ENCODE data around the gene EEF2. TPM values are rescaled to one million over a fixed set of nuclear protein-coding genes. Genes with fewer than 3 reads are reported as not detected.
"Not testable (repeated sequence)": the region's sequence is repeated elsewhere in the genome, so short reads cannot be mapped to it uniquely, and the experiment has no call there.

EEF2 gene
- total RNA-seq, 1 donor from 2014 or later, result 2,663 TPM

DNA sequence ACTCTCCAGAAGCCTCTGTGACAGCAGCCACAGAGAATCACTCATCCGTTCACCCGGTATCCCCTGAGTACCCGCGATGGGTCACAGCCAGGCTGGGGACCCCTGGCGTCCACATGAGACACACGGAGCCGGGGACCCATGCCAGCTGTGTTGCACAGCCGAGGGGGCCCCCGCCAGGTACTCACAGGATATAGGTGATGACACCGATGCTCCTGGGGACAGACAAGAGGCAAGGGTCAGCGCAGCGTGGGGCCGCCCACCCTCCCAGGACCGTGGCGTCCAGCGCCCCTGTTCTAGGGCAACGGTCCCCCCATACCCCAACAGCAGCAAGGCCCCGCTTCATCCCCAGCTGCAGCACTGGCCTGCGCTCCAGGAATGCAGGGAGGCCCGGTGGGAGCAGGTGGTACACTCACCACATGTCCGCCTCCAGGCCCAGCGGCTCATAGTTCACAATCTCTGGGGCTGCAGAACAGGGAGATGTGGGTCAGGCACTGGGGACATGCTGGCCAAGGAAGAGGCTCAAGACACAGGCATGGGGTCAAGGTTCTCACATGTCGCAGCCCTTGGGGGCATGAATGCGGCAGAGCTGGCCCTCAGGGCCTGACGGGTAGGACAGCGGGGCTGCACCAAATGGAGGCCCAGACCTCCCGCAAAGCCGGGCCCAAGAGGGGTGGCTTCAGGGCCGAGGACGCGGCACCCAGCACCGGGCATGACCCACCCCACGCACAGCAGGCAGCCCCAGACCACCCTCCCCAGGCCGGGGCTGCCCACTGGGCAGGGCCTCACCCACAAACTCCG lies 21.6 kb downstream of the EEF2 start:
- H3K36me3 Mint-ChIP-seq (ENCODE audit: low read depth), result peaks cover 3% of the 10 kb centered on the region
- H3K27me3 Mint-ChIP-seq (ENCODE audit: low read depth), result peaks cover 3% of the 10 kb centered on the region
- TF ChIP-seq, protein P1, sequence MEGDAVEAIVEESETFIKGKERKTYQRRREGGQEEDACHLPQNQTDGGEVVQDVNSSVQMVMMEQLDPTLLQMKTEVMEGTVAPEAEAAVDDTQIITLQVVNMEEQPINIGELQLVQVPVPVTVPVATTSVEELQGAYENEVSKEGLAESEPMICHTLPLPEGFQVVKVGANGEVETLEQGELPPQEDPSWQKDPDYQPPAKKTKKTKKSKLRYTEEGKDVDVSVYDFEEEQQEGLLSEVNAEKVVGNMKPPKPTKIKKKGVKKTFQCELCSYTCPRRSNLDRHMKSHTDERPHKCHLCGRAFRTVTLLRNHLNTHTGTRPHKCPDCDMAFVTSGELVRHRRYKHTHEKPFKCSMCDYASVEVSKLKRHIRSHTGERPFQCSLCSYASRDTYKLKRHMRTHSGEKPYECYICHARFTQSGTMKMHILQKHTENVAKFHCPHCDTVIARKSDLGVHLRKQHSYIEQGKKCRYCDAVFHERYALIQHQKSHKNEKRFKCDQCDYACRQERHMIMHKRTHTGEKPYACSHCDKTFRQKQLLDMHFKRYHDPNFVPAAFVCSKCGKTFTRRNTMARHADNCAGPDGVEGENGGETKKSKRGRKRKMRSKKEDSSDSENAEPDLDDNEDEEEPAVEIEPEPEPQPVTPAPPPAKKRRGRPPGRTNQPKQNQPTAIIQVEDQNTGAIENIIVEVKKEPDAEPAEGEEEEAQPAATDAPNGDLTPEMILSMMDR (conservative IDR thresholded peaks at IDR 0.05), result no peak
- H3K27ac Mint-ChIP-seq (ENCODE audit: unreplicated experiment), result no peak overlapping the region
- no peaks in the 10 kb centered on the region for H3K9me3 Mint-ChIP-seq
- DNase-seq (ENCODE audit: low read depth, low spot score), result no peak
- peaks cover 5% of the 10 kb centered on the region for H3K4me1 Mint-ChIP-seq
- no peak overlapping the region for H3K4me3 Mint-ChIP-seq

DNA sequence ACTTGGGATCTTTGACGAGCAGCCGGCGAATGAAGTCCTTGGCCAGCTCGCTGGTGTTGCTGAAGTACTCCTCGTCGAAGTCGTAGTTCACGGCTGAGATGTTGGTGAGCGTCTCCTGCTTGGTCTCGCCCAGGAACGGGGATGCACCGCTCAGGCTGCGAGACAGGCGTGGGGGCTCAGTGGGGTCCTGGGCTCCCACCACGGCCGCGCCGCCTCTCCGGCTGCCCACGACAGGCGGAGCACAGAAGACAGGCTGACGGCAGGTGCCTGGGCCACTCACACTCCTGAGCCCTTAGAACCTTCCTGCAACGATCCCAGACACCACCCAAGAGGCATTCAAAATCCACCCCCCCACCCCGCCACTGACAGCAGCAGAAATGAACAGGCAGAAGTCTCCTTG lies 24.3 kb downstream of the EEF2 start:
- Mint-ChIP-seq H3K36me3 (ENCODE audit: low read depth) (no peaks in the 10 kb centered on the region), H3K4me1 (no peaks in the 10 kb centered on the region), H3K27me3 (ENCODE audit: low read depth) (no peaks in the 10 kb centered on the region), H3K27ac (ENCODE audit: unreplicated experiment) (no peak overlapping the region), H3K4me3 (no peak overlapping the region), H3K9me3 (no peaks in the 10 kb centered on the region)
- TF ChIP-seq, protein P1 (conservative IDR thresholded peaks at IDR 0.05), result no peak
- no peak for DNase-seq (ENCODE audit: low read depth, low spot score)

DNA sequence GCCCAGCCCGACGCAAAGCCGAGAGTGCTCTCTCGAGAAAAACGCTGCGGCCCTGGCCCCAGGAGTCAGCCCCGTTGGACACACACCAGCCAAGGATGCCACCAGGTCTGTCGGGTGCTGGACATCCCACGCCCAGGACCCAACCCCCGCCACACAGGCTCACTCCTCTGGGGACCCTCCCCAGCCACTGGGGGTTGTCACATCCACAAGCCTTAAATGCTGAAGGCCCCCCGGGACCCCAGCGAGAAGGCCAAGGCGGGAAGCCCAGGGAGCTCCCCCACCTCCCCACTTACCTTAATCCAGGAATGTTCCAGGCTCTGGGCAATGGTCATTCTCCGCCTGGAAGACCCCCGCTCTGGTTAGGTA lies 25.5 kb downstream of the EEF2 start:
- H3K4me3 Mint-ChIP-seq, result no peak overlapping the region
- TF ChIP-seq, protein P1 (conservative IDR thresholded peaks at IDR 0.05), result no peak

DNA sequence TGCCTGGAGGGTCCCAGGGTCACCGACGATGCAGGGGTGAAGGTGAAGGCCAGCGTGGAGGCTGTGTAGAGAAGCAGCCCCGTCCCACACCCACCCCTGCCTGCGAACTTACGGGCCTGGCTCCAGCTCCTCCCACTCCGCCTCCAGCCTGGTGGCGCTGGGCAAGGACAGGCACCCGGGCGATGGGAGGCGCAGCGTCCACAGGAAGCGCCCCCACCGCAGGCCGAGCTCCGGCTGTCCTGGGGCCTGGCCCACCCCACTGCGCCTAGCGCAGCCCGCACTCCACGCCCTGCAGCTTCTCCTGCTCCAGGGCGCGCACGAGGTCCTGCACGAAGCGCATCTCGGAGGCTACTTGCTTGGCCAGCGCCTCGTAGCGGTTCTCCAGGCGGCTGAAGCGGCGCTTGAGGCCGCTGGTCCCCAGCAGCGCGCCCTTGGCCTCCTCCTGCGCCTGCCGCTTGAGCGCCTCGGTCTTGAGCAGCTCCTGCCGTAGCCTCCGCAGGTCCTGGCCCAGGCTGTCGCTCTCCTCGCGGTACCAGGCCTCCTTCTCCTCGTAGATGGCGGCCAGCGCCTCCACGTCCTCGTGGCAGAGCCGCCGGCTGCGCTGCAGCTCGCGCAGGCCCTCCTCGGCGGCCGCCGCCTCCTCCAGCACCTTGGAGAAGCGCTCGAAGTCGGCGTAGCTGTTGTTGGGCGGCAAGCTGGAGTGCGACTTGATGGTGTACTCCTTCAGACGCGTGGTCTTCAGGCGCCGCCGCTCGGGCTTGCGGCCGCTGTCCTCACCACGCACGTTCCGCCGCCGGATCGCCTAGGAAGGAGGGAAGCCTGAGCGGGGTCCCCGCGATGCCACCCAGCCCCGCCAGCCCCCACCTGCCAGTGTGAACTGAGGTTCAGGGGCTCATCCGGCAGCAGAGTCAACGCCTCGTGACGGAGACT lies 26.2 kb downstream of the EEF2 start:
- H3K4me1 Mint-ChIP-seq, result no peaks in the 10 kb centered on the region
- H3K36me3 Mint-ChIP-seq (ENCODE audit: low read depth), result no peaks in the 10 kb centered on the region

More for the DNA sequence above, 25.5 kb downstream of the EEF2 start:
- H3K27me3 Mint-ChIP-seq (ENCODE audit: low read depth), result no peaks in the 10 kb centered on the region
- no peaks in the 10 kb centered on the region for H3K9me3 Mint-ChIP-seq
- DNase-seq (ENCODE audit: low read depth, low spot score), result no peak
- no peaks in the 10 kb centered on the region for H3K4me1 Mint-ChIP-seq
- H3K27ac Mint-ChIP-seq (ENCODE audit: unreplicated experiment), result no peak overlapping the region
- no peaks in the 10 kb centered on the region for H3K36me3 Mint-ChIP-seq (ENCODE audit: low read depth)

DNA sequence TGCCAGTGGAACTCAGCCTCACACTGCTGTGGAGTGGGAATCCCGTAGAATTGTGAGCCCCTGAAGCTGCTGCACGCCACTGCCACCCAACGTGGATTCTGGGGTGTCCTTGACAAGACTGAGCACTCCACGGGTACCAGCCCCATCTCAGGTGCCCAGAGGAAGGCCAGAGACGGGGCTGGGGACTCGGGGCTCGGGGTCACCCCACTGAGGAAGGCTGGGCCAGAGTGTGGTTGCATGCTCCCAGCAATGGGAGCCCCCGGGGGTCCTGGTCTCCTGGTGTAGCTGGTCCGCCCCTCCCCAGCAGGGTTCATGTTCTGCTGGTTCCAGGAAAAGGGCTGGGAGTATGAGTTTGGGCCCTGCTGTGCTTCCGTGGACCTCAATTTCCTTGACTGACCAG lies 29.6 kb downstream of the EEF2 start:
- H3K27ac Mint-ChIP-seq (ENCODE audit: unreplicated experiment), result no peak overlapping the region
- no peaks in the 10 kb centered on the region for H3K27me3 Mint-ChIP-seq (ENCODE audit: low read depth)
- no peak for DNase-seq (ENCODE audit: low read depth, low spot score)
- H3K4me1 Mint-ChIP-seq, result no peaks in the 10 kb centered on the region
- H3K9me3 Mint-ChIP-seq, result no peaks in the 10 kb centered on the region
- no peak overlapping the region for H3K4me3 Mint-ChIP-seq
- TF ChIP-seq, protein P1 (conservative IDR thresholded peaks at IDR 0.05), result no peak
- H3K36me3 Mint-ChIP-seq (ENCODE audit: low read depth), result no peaks in the 10 kb centered on the region

More for the DNA sequence above, 26.2 kb downstream of the EEF2 start:
- no peaks in the 10 kb centered on the region for H3K9me3 Mint-ChIP-seq
- DNase-seq (ENCODE audit: low read depth, low spot score), result no peak
- no peak overlapping the region for H3K27ac Mint-ChIP-seq (ENCODE audit: unreplicated experiment)
- TF ChIP-seq, protein P1 (conservative IDR thresholded peaks at IDR 0.05), result no peak
- no peak overlapping the region for H3K4me3 Mint-ChIP-seq
- no peaks in the 10 kb centered on the region for H3K27me3 Mint-ChIP-seq (ENCODE audit: low read depth)

DNA sequence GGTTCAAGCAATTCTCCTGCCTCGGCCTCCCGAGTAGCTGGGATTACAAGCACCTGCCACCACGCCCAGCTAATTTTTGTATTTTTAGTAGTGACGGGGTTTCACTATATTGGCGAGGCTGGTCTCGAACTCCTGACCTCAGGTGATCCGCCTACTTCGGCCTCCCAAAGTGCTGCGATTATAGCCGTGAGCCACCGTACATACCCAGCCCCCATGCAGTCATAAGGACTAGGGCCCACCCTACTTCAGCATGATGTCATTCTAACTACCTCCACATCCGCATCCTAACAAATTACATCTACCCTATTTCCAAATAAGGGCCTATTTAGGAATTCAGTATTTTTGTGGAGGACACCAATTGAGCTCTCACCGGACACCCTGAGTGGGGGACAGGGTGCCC lies 30.0 kb downstream of the EEF2 start:
- not testable (repeated sequence) for H3K9me3 Mint-ChIP-seq; H3K36me3 Mint-ChIP-seq (ENCODE audit: low read depth); H3K27ac Mint-ChIP-seq (ENCODE audit: unreplicated experiment); H3K27me3 Mint-ChIP-seq (ENCODE audit: low read depth); DNase-seq (ENCODE audit: low read depth, low spot score); H3K4me3 Mint-ChIP-seq; H3K4me1 Mint-ChIP-seq
